HepG2 (cell line): ENCODE measurements around the gene URGCP. TPM values are rescaled to one million over a fixed set of nuclear protein-coding genes. Genes with fewer than 3 reads are reported as not detected.
A peak's percentile ranks its signal among the peaks of the same experiment; 100 is the strongest.

Source experiments
- CHD2 ChIP-seq: IDR thresholded peaks from 2 replicates; pipeline ENCODE4 v1.6.1; 2011; ENCODE audit warnings: low read depth, low read length, improper control_type of control experiment
- EEA1 ChIP-seq: sonication (generic); formaldehyde crosslinking; IDR thresholded peaks from 2 replicates; pipeline ENCODE4 v1.5.1; 2020; ENCODE audit warnings: mild to moderate bottlenecking, missing genetic modification reagents, borderline replicate concordance
- GABPA ChIP-seq, 2 experiments: IDR thresholded peaks; 2 replicates each; pipeline ENCODE4 v1.6.1; 2011 to 2016; ENCODE audit warnings: low read depth in 2 of 2, low read length in 1 of 2, missing biosample characterization in 1 of 2, missing genetic modification characterization in 1 of 2
- GLI4 ChIP-seq: sonication (generic); formaldehyde crosslinking; IDR thresholded peaks from 2 replicates; pipeline ENCODE4 v1.5.1; 2020; ENCODE audit warnings: missing genetic modification reagents, mild to moderate bottlenecking, moderate library complexity, borderline replicate concordance
- HNRNPH1 ChIP-seq: fragments of 200-400 bp; formaldehyde crosslinking; optimal IDR thresholded peaks from 2 replicates; pipeline ENCODE3; 2017; ENCODE audit warnings: mild to moderate bottlenecking, low read depth, low read length
- HOXA5 ChIP-seq: sonication (generic); formaldehyde crosslinking; IDR thresholded peaks from 2 replicates; pipeline ENCODE4 v1.4.0; 2020; ENCODE audit warnings: missing genetic modification reagents
- KLF16 ChIP-seq, 2 experiments: sonication (generic) in 1 of 2; formaldehyde crosslinking in 1 of 2; IDR thresholded peaks; 2 replicates each; pipeline versions ENCODE4 v1.6.1 to v1.8.0; 2016 to 2023; ENCODE audit warnings: missing genetic modification reagents in 2 of 2, missing compliant biosample characterization in 1 of 2
- MEIS1 ChIP-seq: sonication (generic); formaldehyde crosslinking; IDR thresholded peaks from 2 replicates; pipeline ENCODE4 v1.9.0; 2021; ENCODE audit warnings: mild to moderate bottlenecking, missing genetic modification reagents, moderate library complexity, borderline replicate concordance
- SMAD1 ChIP-seq: sonication (generic); formaldehyde crosslinking; IDR thresholded peaks from 2 replicates; pipeline ENCODE4 v1.4.0; 2020; ENCODE audit warnings: missing genetic modification reagents, low read depth, mild to moderate bottlenecking, borderline replicate concordance
- SP2 ChIP-seq: sonication (generic); formaldehyde crosslinking; IDR thresholded peaks from 2 replicates; pipeline ENCODE4 v1.5.1; 2020; ENCODE audit warnings: mild to moderate bottlenecking, missing genetic modification reagents
- STAT5B ChIP-seq: sonication (generic); formaldehyde crosslinking; IDR thresholded peaks from 2 replicates; pipeline ENCODE4 v1.4.0; 2020; ENCODE audit warnings: missing genetic modification reagents
- ZBTB7A ChIP-seq: sonication (generic); formaldehyde crosslinking; IDR thresholded peaks from 2 replicates; pipeline ENCODE4 v1.8.0; 2022; ENCODE audit warnings: mild to moderate bottlenecking, missing genetic modification reagents
- ZNF337 ChIP-seq: sonication (generic); formaldehyde crosslinking; IDR thresholded peaks from 2 replicates; pipeline ENCODE4 v1.5.1; 2020; ENCODE audit warnings: missing genetic modification reagents, low read depth, mild to moderate bottlenecking, borderline replicate concordance
- ZNF614 ChIP-seq: IDR thresholded peaks from 2 replicates; pipeline ENCODE4 v1.6.1; 2018; ENCODE audit warnings: missing biosample characterization, missing genetic modification reagents, inconsistent platforms, borderline replicate concordance
- ZNF772 ChIP-seq: sonication (generic); formaldehyde crosslinking; IDR thresholded peaks from 2 replicates; pipeline ENCODE4 v1.5.0; 2020; ENCODE audit warnings: mild to moderate bottlenecking, missing genetic modification reagents
- ZNF776 ChIP-seq: sonication (generic); formaldehyde crosslinking; IDR thresholded peaks from 2 replicates; pipeline ENCODE4 v1.4.0; 2020; ENCODE audit warnings: mild to moderate bottlenecking, missing genetic modification reagents
- ZSCAN12 ChIP-seq: sonication (generic); formaldehyde crosslinking; IDR thresholded peaks from 2 replicates; pipeline ENCODE4 v1.9.0; 2021; ENCODE audit warnings: mild to moderate bottlenecking, missing genetic modification reagents
- ZSCAN29 ChIP-seq: sonication (generic); formaldehyde crosslinking; conservative IDR thresholded peaks from 2 replicates; pipeline ENCODE4 v1.4.0; 2020; ENCODE audit warnings: mild to moderate bottlenecking, missing genetic modification reagents
- polyA plus RNA-seq, 8 experiments: library from polyadenylated mRNA; depleted of rRNA in 3 of 8; stranded (reverse) in 7 of 8; unstranded in 1 of 8; fragments of >200 nt; fragmentation: Illumina TruSeq in 4 of 8; extraction: Trizol in 4 of 8; gene quantifications; 2 replicates each; pipeline versions ENCODE4 v1.2.1 to v1.2.3, GENCODE V29; 2011 to 2016; ENCODE audit warnings: low read depth in 4 of 8, missing spikeins in 1 of 8, mixed read lengths in 1 of 8; ENCODE audit not compliant: insufficient read depth in 1 of 8
- total RNA-seq, 5 experiments: library from RNA; depleted of rRNA; stranded (reverse); fragments of >200 nt; fragmentation: Illumina TruSeq; extraction: Trizol; gene quantifications; 2 replicates each; pipeline ENCODE4 v1.2.3, GENCODE V29; 2016; ENCODE audit warnings: low read depth in 1 of 5
- TF ChIP-seq, protein P1 (sequence below): sonication (generic); formaldehyde crosslinking; conservative IDR thresholded peaks from 2 replicates; pipeline ENCODE4 v1.5.0; 2020; ENCODE audit warnings: missing genetic modification reagents
- TF ChIP-seq, protein P2 (sequence below): sonication (generic); formaldehyde crosslinking; IDR thresholded peaks from 2 replicates; pipeline ENCODE4 v1.4.0; 2020; ENCODE audit warnings: mild to moderate bottlenecking, missing genetic modification reagents
- TF ChIP-seq, protein P3 (sequence below): IDR thresholded peaks from 2 replicates; pipeline ENCODE4 v1.6.1; 2016; ENCODE audit warnings: mild to moderate bottlenecking, missing biosample characterization, missing genetic modification reagents
- TF ChIP-seq, protein P4 (sequence below): sonication (generic); formaldehyde crosslinking; IDR thresholded peaks from 2 replicates; pipeline ENCODE4; 2020; ENCODE audit warnings: missing genetic modification reagents, mild to moderate bottlenecking, borderline replicate concordance
- TF ChIP-seq, protein P5 (sequence below): IDR thresholded peaks from 2 replicates; pipeline ENCODE4 v1.6.1; 2016

Gene URGCP
- total and polyA plus RNA-seq, 2 of the 13 experiments (the other 11 are each of a cell fraction or from before 2014, with no cell fraction given), result 22.3 to 25.8 TPM

DNA sequence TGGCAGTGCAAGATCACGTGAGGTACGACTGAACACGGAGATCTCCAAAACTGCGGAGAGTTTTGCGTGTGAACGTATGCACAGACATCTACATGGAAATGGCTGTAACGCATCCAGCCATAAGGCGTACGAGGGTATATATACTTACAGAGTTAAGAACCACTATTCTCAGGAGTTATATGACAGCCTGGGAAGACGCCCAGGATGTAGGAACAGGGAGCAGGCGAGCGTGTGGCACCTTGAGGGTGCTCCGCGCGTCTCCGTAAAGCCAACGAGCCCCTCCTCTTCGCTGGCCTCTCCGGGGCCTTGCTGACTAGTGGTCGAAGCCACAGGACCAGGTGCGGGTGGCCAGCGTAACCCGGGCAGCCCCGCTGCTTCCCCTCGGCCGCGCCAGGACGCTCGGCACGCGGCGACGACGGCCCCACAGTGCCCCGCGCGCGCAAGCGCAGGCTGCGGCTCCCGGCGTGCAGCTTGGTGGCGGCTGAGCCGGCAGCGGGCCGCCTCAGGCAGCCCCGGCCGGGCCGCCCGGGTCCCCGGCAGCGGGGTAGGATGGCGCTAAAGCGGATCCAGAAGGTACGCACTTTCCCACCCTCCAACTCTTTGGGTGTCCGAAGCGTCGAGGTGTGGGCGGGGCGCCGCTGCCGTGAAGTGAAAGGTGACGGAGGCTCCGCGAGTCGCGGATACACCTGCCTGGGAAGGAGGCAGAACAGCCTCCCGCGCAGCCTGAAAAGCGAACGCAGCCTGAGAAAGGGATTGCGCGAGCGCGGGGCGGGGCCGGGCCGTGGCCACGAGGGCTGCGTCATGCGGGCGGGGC, 19.8 kb upstream of the URGCP start, which contains the start of gene UBE2D4 (continued):
- TF ChIP-seq ZNF337 (0 out of 2 replicates have a peak, but pooled peaks have one; percentile 25), MEIS1 (CRISPR knock-in tag) (peak; percentile 75; the same call in 1 of the 2 replicates), ZNF614 (peak; percentile 75; the same call in 1 of the 2 replicates), HNRNPH1 (no peak), STAT5B (CRISPR knock-in tag) (peak; percentile 90), ZBTB7A (CRISPR knock-in tag) (peak; percentile 82; the same call in 1 of the 2 replicates), GLI4 (0 out of 2 replicates have a peak, but pooled peaks have one; percentile 63), KLF16 (CRISPR knock-in tag; IDR thresholded peaks at IDR 0.05) (peak in 1 of 2 experiments; percentile 81; a peak in 2 of 4 replicates), ZSCAN12 (CRISPR knock-in tag) (peak; percentile 93), EEA1 (CRISPR knock-in tag) (peak; percentile 97), CHD2 (no peak), SP2 (CRISPR knock-in tag) (no peak), ZNF776 (CRISPR knock-in tag) (peak; percentile 95), SMAD1 (no peak; the same call in 1 of the 2 replicates), ZSCAN29 (CRISPR knock-in tag) (peak; percentile 76; the same call in 1 of the 2 replicates), ZNF772 (CRISPR knock-in tag) (peak; percentile 89), GABPA (IDR thresholded peaks at IDR 0.05; ENCODE audit: low read depth, low read length) (no peak), GABPA (CRISPR knock-in tag; IDR thresholded peaks at IDR 0.05; ENCODE audit: low read depth) (no peak), HOXA5 (CRISPR knock-in tag) (peak; percentile 85)
- TF ChIP-seq, protein P1, sequence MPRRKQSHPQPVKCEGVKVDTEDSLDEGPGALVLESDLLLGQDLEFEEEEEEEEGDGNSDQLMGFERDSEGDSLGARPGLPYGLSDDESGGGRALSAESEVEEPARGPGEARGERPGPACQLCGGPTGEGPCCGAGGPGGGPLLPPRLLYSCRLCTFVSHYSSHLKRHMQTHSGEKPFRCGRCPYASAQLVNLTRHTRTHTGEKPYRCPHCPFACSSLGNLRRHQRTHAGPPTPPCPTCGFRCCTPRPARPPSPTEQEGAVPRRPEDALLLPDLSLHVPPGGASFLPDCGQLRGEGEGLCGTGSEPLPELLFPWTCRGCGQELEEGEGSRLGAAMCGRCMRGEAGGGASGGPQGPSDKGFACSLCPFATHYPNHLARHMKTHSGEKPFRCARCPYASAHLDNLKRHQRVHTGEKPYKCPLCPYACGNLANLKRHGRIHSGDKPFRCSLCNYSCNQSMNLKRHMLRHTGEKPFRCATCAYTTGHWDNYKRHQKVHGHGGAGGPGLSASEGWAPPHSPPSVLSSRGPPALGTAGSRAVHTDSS (CRISPR knock-in tag), result no peak
- TF ChIP-seq, protein P2, sequence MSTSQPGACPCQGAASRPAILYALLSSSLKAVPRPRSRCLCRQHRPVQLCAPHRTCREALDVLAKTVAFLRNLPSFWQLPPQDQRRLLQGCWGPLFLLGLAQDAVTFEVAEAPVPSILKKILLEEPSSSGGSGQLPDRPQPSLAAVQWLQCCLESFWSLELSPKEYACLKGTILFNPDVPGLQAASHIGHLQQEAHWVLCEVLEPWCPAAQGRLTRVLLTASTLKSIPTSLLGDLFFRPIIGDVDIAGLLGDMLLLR (CRISPR knock-in tag), result no peak; the same call in none of the 2 replicates
- TF ChIP-seq, protein P3, sequence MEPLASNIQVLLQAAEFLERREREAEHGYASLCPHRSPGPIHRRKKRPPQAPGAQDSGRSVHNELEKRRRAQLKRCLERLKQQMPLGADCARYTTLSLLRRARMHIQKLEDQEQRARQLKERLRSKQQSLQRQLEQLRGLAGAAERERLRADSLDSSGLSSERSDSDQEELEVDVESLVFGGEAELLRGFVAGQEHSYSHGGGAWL (CRISPR knock-in tag), result peak; percentile 71
- TF ChIP-seq, protein P4, sequence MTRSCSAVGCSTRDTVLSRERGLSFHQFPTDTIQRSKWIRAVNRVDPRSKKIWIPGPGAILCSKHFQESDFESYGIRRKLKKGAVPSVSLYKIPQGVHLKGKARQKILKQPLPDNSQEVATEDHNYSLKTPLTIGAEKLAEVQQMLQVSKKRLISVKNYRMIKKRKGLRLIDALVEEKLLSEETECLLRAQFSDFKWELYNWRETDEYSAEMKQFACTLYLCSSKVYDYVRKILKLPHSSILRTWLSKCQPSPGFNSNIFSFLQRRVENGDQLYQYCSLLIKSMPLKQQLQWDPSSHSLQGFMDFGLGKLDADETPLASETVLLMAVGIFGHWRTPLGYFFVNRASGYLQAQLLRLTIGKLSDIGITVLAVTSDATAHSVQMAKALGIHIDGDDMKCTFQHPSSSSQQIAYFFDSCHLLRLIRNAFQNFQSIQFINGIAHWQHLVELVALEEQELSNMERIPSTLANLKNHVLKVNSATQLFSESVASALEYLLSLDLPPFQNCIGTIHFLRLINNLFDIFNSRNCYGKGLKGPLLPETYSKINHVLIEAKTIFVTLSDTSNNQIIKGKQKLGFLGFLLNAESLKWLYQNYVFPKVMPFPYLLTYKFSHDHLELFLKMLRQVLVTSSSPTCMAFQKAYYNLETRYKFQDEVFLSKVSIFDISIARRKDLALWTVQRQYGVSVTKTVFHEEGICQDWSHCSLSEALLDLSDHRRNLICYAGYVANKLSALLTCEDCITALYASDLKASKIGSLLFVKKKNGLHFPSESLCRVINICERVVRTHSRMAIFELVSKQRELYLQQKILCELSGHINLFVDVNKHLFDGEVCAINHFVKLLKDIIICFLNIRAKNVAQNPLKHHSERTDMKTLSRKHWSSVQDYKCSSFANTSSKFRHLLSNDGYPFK (CRISPR knock-in tag), result peak; percentile 78; the same call in 1 of the 2 replicates
- TF ChIP-seq, protein P5, sequence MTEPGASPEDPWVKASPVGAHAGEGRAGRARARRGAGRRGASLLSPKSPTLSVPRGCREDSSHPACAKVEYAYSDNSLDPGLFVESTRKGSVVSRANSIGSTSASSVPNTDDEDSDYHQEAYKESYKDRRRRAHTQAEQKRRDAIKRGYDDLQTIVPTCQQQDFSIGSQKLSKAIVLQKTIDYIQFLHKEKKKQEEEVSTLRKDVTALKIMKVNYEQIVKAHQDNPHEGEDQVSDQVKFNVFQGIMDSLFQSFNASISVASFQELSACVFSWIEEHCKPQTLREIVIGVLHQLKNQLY (CRISPR knock-in tag), result peak; percentile 30; the same call in 1 of the 2 replicates
